Upper lobe of right lung (tissue), 1 donor: ENCODE results near the gene GNA15. TPM values are rescaled to one million over a fixed set of nuclear protein-coding genes. Genes with fewer than 3 reads are reported as not detected.

Experiments used
- ATAC-seq: fragments of 200-7000 bp; cut with Tn5 transposase; one replicate; pipeline ENCODE4 v1.9.1; 2020; ENCODE audit warnings: mild to moderate bottlenecking, moderate library complexity
- DNase-seq: peaks from one replicate; pipeline ENCODE4 v3.0.0-alpha.2; 2020
- H3K27ac ChIP-seq: fragments of 200-600 bp; one replicate; pipeline ENCODE4 v1.8.0; 2022
- H3K27me3 ChIP-seq: fragments of 200-600 bp; one replicate; pipeline ENCODE4 v1.8.0; 2022; ENCODE audit warnings: mild to moderate bottlenecking
- H3K36me3 ChIP-seq: fragments of 200-600 bp; one replicate; pipeline ENCODE4 v1.8.0; 2022
- H3K4me1 ChIP-seq: fragments of 200-600 bp; one replicate; pipeline ENCODE4 v1.8.0; 2022
- H3K4me3 ChIP-seq: fragments of 200-600 bp; one replicate; pipeline ENCODE4 v1.8.0; 2022; ENCODE audit warnings: mild to moderate bottlenecking
- H3K9me3 ChIP-seq: fragments of 200-600 bp; one replicate; pipeline ENCODE4 v1.8.0; 2022
- intact Hi-C: fragments of 100-400 bp; cut with DNase I; formaldehyde crosslinking; loops from one replicate; pipeline ENCODE4 v1.11.0; 2022
- total RNA-seq: library from RNA; stranded (reverse); fragmentation: NEBNext Ultra II Directional; extraction: Animal tissue kit (Norgen Biotek cat#: 25700); gene quantifications from one replicate; pipeline ENCODE4 v1.2.1, GENCODE V29; 2021
- TF ChIP-seq, protein P1 (sequence below): fragments of 200-600 bp; IDR thresholded peaks from one replicate; pipeline ENCODE4 v1.8.0; 2022; ENCODE audit warnings: antibody characterized with exemption
- donor health status: DM: no; HTN: yes; CAD: no; lungs with severe emphysema.

The GNA15 gene
- total RNA-seq, 1 donor from 2014 or later: 18.6 TPM

DNA sequence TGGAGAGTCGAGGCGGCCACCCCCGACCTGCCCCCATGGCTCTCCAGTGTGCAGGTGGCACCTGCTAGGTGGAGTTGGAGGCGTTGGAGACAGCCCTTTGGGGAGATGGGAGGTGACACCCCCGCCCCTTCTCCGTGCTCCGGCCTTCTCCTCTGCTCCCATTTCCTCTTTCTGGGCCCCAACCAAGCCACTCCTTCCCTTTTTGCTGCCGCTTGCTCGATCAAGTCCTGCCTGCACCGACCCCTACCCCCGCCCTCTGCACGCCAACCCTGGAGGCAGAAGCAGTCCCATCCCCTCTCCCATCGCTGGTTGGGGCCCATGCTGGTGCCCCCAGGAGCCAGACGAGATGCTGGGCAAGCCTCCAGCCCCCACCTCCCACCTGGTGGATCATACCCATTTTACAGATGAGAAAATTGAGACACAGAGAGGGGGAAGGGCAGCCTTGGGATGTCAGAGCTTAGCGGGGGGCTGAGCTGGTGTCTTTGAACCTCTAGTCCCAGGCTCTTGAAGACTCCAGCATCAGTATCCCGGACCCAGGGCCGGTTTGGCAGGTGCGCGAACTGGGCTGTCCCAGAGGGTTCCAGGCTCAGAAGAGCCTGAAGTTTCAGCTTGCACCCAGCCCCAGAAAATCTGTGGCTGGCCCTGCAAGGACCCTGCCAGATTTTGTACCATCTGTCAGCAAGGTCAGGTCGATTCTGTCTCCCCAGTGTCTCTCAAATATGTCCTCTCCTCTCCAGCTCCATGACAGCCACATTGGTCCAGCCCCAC lies 10.3 kb downstream of the GNA15 start:
- no peak overlapping the region for H3K27ac ChIP-seq
- H3K9me3 ChIP-seq: no peaks in the 10 kb centered on the region
- H3K4me3 ChIP-seq: no peak overlapping the region
- DNase-seq (peak; percentile 70), ATAC-seq (peak; percentile 67)
- H3K36me3 ChIP-seq: no peaks in the 10 kb centered on the region
- peaks cover 18% of the 10 kb centered on the region for H3K4me1 ChIP-seq
- H3K27me3 ChIP-seq: no peaks in the 10 kb centered on the region
- intact Hi-C loops: no loop called here
- TF ChIP-seq, protein P1, sequence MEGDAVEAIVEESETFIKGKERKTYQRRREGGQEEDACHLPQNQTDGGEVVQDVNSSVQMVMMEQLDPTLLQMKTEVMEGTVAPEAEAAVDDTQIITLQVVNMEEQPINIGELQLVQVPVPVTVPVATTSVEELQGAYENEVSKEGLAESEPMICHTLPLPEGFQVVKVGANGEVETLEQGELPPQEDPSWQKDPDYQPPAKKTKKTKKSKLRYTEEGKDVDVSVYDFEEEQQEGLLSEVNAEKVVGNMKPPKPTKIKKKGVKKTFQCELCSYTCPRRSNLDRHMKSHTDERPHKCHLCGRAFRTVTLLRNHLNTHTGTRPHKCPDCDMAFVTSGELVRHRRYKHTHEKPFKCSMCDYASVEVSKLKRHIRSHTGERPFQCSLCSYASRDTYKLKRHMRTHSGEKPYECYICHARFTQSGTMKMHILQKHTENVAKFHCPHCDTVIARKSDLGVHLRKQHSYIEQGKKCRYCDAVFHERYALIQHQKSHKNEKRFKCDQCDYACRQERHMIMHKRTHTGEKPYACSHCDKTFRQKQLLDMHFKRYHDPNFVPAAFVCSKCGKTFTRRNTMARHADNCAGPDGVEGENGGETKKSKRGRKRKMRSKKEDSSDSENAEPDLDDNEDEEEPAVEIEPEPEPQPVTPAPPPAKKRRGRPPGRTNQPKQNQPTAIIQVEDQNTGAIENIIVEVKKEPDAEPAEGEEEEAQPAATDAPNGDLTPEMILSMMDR: no peak

DNA sequence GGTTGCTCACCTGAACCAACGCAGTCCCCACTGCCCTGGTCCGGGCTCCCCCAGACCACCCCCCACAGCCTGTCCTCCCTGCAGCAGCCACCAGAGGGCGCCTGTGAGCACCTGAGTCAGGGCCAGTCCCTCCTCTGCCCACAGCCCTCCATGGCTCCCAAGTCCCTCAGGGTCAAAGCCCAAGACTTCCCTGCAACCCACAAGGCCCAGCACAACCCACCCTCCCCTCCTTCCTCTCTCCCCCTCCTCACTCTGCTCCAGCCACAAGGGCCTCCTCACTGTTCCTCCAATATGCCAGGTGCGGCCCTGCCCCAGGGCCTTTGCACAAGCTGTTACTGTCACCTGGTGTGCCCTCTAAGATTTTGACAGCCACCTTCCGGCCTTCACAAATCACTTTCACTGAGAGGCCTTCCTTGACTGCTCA lies 10.9 kb downstream of the GNA15 start:
- H3K4me1 ChIP-seq: peaks cover 12% of the 10 kb centered on the region
- H3K4me3 ChIP-seq: no peak overlapping the region
- intact Hi-C loops: no loop called here
- no peaks in the 10 kb centered on the region for H3K27me3 ChIP-seq
- TF ChIP-seq, protein P1: peak; percentile 79
- DNase-seq: peak; percentile 78
- H3K36me3 ChIP-seq: no peaks in the 10 kb centered on the region
- H3K9me3 ChIP-seq: no peaks in the 10 kb centered on the region
- no peak overlapping the region for H3K27ac ChIP-seq
- ATAC-seq: peak; percentile 58

DNA sequence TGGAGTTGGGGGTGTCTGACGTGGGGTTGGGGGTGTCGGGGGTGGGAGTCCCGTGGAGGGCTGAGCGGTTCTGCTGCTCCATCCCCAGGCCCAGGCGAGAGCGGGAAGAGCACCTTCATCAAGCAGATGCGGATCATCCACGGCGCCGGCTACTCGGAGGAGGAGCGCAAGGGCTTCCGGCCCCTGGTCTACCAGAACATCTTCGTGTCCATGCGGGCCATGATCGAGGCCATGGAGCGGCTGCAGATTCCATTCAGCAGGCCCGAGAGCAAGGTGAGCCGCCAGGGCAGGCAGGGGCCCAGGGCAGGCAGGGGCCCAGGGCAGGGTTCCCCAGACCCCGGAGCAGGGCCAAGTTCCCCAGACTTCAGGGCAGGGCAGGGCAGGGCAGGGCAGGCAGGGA lies 12.7 kb downstream of the GNA15 start:
- no peak for ATAC-seq

DNA sequence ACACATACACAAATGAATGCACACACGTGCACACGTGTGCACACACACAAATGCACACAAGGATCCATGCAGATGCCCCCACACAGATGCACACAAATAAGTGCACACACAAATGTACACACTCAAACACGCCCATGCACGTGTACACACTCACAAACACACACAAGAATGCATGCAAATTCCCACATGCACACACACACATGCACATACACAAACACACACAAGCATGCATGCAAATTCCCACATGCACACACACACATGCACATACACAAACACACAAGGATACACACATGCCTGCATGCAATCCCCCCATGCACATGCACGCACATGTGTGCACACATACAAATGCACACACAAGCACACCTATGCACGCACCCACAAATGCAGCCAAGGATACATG lies 13.3 kb downstream of the GNA15 start:
- Histone ChIP-seq H3K27ac (no peak overlapping the region), H3K27me3 (no peaks in the 10 kb centered on the region), H3K9me3 (no peaks in the 10 kb centered on the region), H3K36me3 (no peaks in the 10 kb centered on the region), H3K4me3 (no peak overlapping the region), H3K4me1 (no peaks in the 10 kb centered on the region)
- intact Hi-C loops: no loop called here
- ATAC-seq (no peak), DNase-seq (no peak)
- TF ChIP-seq, protein P1: no peak

More for the DNA sequence above, 12.7 kb downstream of the GNA15 start:
- no peak for DNase-seq
- no peak overlapping the region for H3K4me3 ChIP-seq
- no peaks in the 10 kb centered on the region for H3K9me3 ChIP-seq
- no peak overlapping the region for H3K27ac ChIP-seq
- intact Hi-C loops: no loop called here
- TF ChIP-seq, protein P1: no peak
- no peaks in the 10 kb centered on the region for H3K4me1 ChIP-seq
- no peaks in the 10 kb centered on the region for H3K36me3 ChIP-seq
- no peaks in the 10 kb centered on the region for H3K27me3 ChIP-seq

DNA sequence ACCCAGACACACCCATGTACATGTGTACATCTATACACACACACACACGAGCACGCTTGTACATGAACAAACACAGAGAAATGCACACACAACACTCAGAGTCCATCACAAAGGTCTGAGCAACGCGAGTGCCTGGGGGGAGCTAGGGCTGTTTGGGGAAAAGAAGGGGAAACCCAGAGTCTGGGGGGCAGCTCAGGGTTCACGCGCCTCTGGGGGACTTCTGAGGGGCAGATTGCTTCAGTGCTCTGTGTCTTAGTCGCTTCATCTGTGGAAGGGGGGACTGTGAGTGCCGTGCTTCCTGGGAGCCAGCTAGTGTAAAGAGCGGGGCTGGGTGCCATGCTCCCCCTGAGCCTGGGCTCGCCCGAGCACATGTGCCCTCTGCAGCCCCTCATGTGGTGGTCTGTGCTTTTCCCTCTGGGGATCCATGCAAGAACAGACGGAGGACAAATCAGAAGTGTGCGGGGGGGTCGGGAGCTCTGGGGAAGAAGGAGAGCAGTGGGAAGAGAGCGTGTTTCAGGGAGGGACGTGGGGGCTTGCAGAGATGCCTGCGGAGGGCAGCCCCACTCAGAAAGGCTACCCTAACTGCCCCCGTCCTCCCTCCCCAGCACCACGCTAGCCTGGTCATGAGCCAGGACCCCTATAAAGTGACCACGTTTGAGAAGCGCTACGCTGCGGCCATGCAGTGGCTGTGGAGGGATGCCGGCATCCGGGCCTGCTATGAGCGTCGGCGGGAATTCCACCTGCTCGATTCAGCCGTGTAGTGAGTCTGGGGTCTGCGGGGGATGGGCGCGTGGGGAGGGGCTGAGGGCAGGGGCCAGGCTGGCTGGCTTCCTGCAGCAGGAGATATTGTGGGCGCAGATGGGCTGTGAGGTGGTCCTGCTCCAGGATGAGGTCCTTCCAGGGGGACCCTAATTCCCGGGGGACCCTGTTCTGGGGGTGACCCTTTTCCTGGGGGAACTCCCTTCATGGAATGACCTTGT lies 14.0 kb downstream of the GNA15 start:
- Histone ChIP-seq H3K9me3 (no peaks in the 10 kb centered on the region), H3K4me3 (no peak overlapping the region), H3K36me3 (no peaks in the 10 kb centered on the region), H3K4me1 (no peaks in the 10 kb centered on the region), H3K27ac (no peak overlapping the region), H3K27me3 (no peaks in the 10 kb centered on the region)
- DNase-seq (no peak), ATAC-seq (no peak)
- intact Hi-C loops: no loop called here
- TF ChIP-seq, protein P1: no peak
